Sigmoid colon (tissue), 3 donors: ENCODE data around the gene GUCA2B.

Experiments
- POLR2A ChIP-seq, 2 donors: fragments of 450-650 bp; IDR thresholded peaks; one replicate each; pipeline ENCODE4 v1.6.1; 2016; ENCODE audit warnings: antibody characterized with exemption in 2 of 2, mild to moderate bottlenecking in 2 of 2, moderate library complexity in 2 of 2
- TF ChIP-seq, protein P1 (sequence below), 4 experiments: fragments of 450-650 bp in 3 of 4; fragments of 200-600 bp in 1 of 4; IDR thresholded peaks; one replicate each; pipeline ENCODE4 v1.5.1; 2016 to 2019; ENCODE audit warnings: antibody characterized with exemption in 4 of 4, mild to moderate bottlenecking in 3 of 4, moderate library complexity in 2 of 4

DNA sequence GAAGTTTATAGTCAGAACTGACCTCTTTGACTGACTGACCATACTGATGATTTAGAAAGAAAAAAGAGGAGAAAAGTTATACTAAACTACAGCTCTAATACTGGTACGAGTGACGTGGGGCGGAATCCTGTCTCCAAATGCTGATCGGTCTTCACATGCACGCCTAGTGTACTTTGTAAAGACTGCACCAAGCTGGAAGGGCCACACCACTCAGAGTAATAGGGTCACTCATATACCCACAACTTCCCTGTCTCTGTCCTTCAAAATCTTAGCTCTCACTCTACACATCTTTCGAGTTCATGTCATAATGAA lies 30.7 kb downstream of the GUCA2B start:
- TF ChIP-seq, protein P1, sequence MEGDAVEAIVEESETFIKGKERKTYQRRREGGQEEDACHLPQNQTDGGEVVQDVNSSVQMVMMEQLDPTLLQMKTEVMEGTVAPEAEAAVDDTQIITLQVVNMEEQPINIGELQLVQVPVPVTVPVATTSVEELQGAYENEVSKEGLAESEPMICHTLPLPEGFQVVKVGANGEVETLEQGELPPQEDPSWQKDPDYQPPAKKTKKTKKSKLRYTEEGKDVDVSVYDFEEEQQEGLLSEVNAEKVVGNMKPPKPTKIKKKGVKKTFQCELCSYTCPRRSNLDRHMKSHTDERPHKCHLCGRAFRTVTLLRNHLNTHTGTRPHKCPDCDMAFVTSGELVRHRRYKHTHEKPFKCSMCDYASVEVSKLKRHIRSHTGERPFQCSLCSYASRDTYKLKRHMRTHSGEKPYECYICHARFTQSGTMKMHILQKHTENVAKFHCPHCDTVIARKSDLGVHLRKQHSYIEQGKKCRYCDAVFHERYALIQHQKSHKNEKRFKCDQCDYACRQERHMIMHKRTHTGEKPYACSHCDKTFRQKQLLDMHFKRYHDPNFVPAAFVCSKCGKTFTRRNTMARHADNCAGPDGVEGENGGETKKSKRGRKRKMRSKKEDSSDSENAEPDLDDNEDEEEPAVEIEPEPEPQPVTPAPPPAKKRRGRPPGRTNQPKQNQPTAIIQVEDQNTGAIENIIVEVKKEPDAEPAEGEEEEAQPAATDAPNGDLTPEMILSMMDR (IDR thresholded peaks at IDR 0.05): no peak
- no peak for TF ChIP-seq POLR2A (IDR thresholded peaks at IDR 0.05)
